IMR-90 (cell line): ENCODE measurements around the gene LMO2. TPM values are rescaled to one million over a fixed set of nuclear protein-coding genes. Genes with fewer than 3 reads are reported as not detected.

Source experiments
- ATAC-seq: fragments of 200-7000 bp; cut with Tn5 transposase; 2 replicates; pipeline ENCODE4 v1.9.1; 2020; ENCODE audit warnings: low read depth, mild to moderate bottlenecking, moderate library complexity
- BruUV-seq: library from RNA; stranded (reverse); fragments of 400-500 nt; replicated peaks from 2 replicates; lab custom pipeline; 2021; lab: Mats Ljungman, UMichigan
- CTCF ChIA-PET: fragments of 300-600 bp; formaldehyde crosslinking; extraction: SDS; loops from one replicate; lab custom pipeline; 2021; ENCODE audit warnings: antibody characterized with exemption; lab: Yijun Ruan, JAX
- POLR2A ChIA-PET: fragments of 300-600 bp; sonication (Branson Sonifier 250); formaldehyde crosslinking; loops from one replicate; lab custom pipeline; 2022; ENCODE audit warnings: antibody characterized with exemption; ENCODE audit not compliant: unreplicated experiment; lab: Charles Lee
- DNase-seq: peaks from one replicate; pipeline ENCODE4 v3.0.0; 2013
- H2AFZ ChIP-seq: replicated peaks from 2 replicates; pipeline ENCODE3; 2013; ENCODE audit warnings: low read length, mild to moderate bottlenecking; ENCODE audit not compliant: poor library complexity
- H2AK5ac ChIP-seq: 2 replicates; pipeline ENCODE4 v1.6.1; 2013; ENCODE audit warnings: low read depth, low read length, inconsistent platforms
- H2AK9ac ChIP-seq: replicated peaks from 2 replicates; pipeline ENCODE3; 2013; ENCODE audit warnings: mild to moderate bottlenecking, low read depth, low read length, moderate library complexity; ENCODE audit not compliant: poor library complexity
- H2BK120ac ChIP-seq: 2 replicates; pipeline ENCODE4 v1.6.1; 2013; ENCODE audit warnings: low read depth, low read length, inconsistent platforms
- H2BK15ac ChIP-seq: 3 replicates; pipeline ENCODE4 v1.6.1; 2013; ENCODE audit warnings: low read depth, low read length, inconsistent platforms
- H2BK20ac ChIP-seq: 2 replicates; pipeline ENCODE4 v1.6.1; 2013; ENCODE audit warnings: low read depth, mild to moderate bottlenecking, inconsistent platforms, low read length, moderate library complexity
- H2BK5ac ChIP-seq: 2 replicates; pipeline ENCODE4 v1.6.1; 2013; ENCODE audit warnings: mild to moderate bottlenecking, low read depth, low read length, inconsistent platforms; ENCODE audit not compliant: poor library complexity, severe bottlenecking
- H3K14ac ChIP-seq: replicated peaks from 2 replicates; pipeline ENCODE4 v1.6.1; 2013; ENCODE audit warnings: low read depth, low read length, inconsistent platforms
- H3K18ac ChIP-seq: 2 replicates; pipeline ENCODE4 v1.6.1; 2013; ENCODE audit warnings: low read depth, low read length, control low read depth
- H3K23ac ChIP-seq: 2 replicates; pipeline ENCODE4 v1.6.1; 2013; ENCODE audit warnings: low read depth, low read length, inconsistent platforms
- H3K27ac ChIP-seq: 2 replicates; pipeline ENCODE4 v1.5.1; 2013; ENCODE audit warnings: mild to moderate bottlenecking, control low read depth, low read length; ENCODE audit not compliant: insufficient read depth
- H3K27me3 ChIP-seq: 2 replicates; pipeline ENCODE4 v1.6.1; 2013; ENCODE audit warnings: low read length; ENCODE audit not compliant: control insufficient read depth, insufficient read depth
- H3K36me3 ChIP-seq: 2 replicates; pipeline ENCODE4 v1.6.1; 2013; ENCODE audit warnings: low read length, mixed read lengths; ENCODE audit not compliant: control insufficient read depth, insufficient read depth
- H3K4ac ChIP-seq: 2 replicates; pipeline ENCODE4 v1.6.1; 2013; ENCODE audit warnings: low read depth, low read length, inconsistent platforms
- H3K4me1 ChIP-seq: 2 replicates; pipeline ENCODE4 v1.6.1; 2013; ENCODE audit warnings: low read length, mixed read lengths; ENCODE audit not compliant: control insufficient read depth, insufficient read depth
- H3K4me2 ChIP-seq: 2 replicates; pipeline ENCODE4 v1.6.1; 2013; ENCODE audit warnings: low read depth, mild to moderate bottlenecking, control low read depth, low read length, moderate library complexity
- H3K4me3 ChIP-seq: 2 replicates; pipeline ENCODE4 v1.5.1; 2013; ENCODE audit warnings: low read depth, mild to moderate bottlenecking, control low read depth, low read length, moderate library complexity; ENCODE audit not compliant: insufficient read depth
- H3K56ac ChIP-seq: 2 replicates; pipeline ENCODE4 v1.6.1; 2013; ENCODE audit warnings: low read length, inconsistent platforms; ENCODE audit not compliant: insufficient read depth; ENCODE audit errors: extremely low read depth
- H3K79me1 ChIP-seq, 2 experiments: 2 replicates each; pipeline ENCODE4 v1.6.1; 2013; ENCODE audit warnings: low read length in 2 of 2, inconsistent platforms in 1 of 2, low read depth in 1 of 2
- H3K9ac ChIP-seq: 2 replicates; pipeline ENCODE4 v1.6.1; 2013; ENCODE audit warnings: low read depth, low read length, control low read depth
- H3K9me1 ChIP-seq: 2 replicates; pipeline ENCODE4 v1.6.1; 2013; ENCODE audit warnings: low read length, inconsistent platforms; ENCODE audit not compliant: insufficient read depth
- H3K9me3 ChIP-seq: 2 replicates; pipeline ENCODE4 v1.6.1; 2013; ENCODE audit warnings: low read length; ENCODE audit not compliant: control insufficient read depth, insufficient read depth
- H4K20me1 ChIP-seq: 2 replicates; pipeline ENCODE4 v1.6.1; 2013; ENCODE audit warnings: low read length, inconsistent platforms; ENCODE audit not compliant: insufficient read depth
- H4K5ac ChIP-seq: 2 replicates; pipeline ENCODE4 v1.6.1; 2013; ENCODE audit warnings: mild to moderate bottlenecking, low read depth, low read length, control low read depth
- H4K8ac ChIP-seq, 2 experiments: 2 replicates each; pipeline ENCODE4 v1.6.1; 2013; ENCODE audit warnings: low read depth in 2 of 2, low read length in 2 of 2, control low read depth in 1 of 2, inconsistent platforms in 1 of 2
- H4K91ac ChIP-seq: 2 replicates; pipeline ENCODE4 v1.6.1; 2013; ENCODE audit warnings: low read depth, low read length, inconsistent platforms; ENCODE audit not compliant: insufficient read depth
- CEBPB ChIP-seq: IDR thresholded peaks from 2 replicates; pipeline ENCODE4 v1.6.1; 2012; ENCODE audit warnings: low read depth, low read length, improper control_type of control experiment
- CHD1 ChIP-seq: IDR thresholded peaks from 2 replicates; pipeline ENCODE4 v1.6.1; 2012; ENCODE audit warnings: low read depth, low read length, improper control_type of control experiment
- CTCF ChIP-seq: conservative IDR thresholded peaks from 2 replicates; pipeline ENCODE4 v1.5.1; 2012; ENCODE audit warnings: mild to moderate bottlenecking, low read depth, low read length, improper control_type of control experiment
- ELK1 ChIP-seq: fragments of 150-350 bp; IDR thresholded peaks from 2 replicates; pipeline ENCODE4 v1.6.1; 2016; ENCODE audit warnings: low read depth, mild to moderate bottlenecking, low read length, moderate library complexity, borderline replicate concordance
- MAFK ChIP-seq: IDR thresholded peaks from 2 replicates; pipeline ENCODE4 v1.6.1; 2012; ENCODE audit warnings: low read depth, low read length, improper control_type of control experiment
- MAZ ChIP-seq: IDR thresholded peaks from 2 replicates; pipeline ENCODE4 v1.6.1; 2012; ENCODE audit warnings: low read depth, mild to moderate bottlenecking, low read length, improper control_type of control experiment, moderate library complexity, borderline replicate concordance
- MXI1 ChIP-seq: IDR thresholded peaks from 2 replicates; pipeline ENCODE4 v1.6.1; 2012; ENCODE audit warnings: low read depth, mild to moderate bottlenecking, low read length, moderate library complexity, borderline replicate concordance
- NFE2L2 ChIP-seq: fragments of 150-350 bp; IDR thresholded peaks from 2 replicates; pipeline ENCODE4 v1.6.1; 2016; ENCODE audit warnings: low read depth, mild to moderate bottlenecking, low read length
- POLR2A ChIP-seq: IDR thresholded peaks from 2 replicates; pipeline ENCODE4 v1.6.1; 2012; ENCODE audit warnings: mild to moderate bottlenecking, low read depth, low read length
- RAD21 ChIP-seq: IDR thresholded peaks from 2 replicates; pipeline ENCODE4 v1.6.1; 2012; ENCODE audit warnings: low read length, improper control_type of control experiment
- RCOR1 ChIP-seq: IDR thresholded peaks from 2 replicates; pipeline ENCODE4 v1.6.1; 2012; ENCODE audit warnings: mild to moderate bottlenecking, low read length, improper control_type of control experiment; ENCODE audit not compliant: insufficient replicate concordance
- SMC3 ChIP-seq: fragments of 150-350 bp; IDR thresholded peaks from 2 replicates; pipeline ENCODE4 v1.6.1; 2016; ENCODE audit warnings: low read depth, mild to moderate bottlenecking, antibody characterized with exemption, low read length, moderate library complexity
- USF2 ChIP-seq: fragments of 150-350 bp; IDR thresholded peaks from 2 replicates; pipeline ENCODE4 v1.6.1; 2017; ENCODE audit warnings: mild to moderate bottlenecking, antibody characterized with exemption, low read length, low read depth
- WGBS, 2 experiments: methylation state at CpG; one replicate each; pipeline versions ENCODE4 v1.1.5 to v1.1.7; 2013; ENCODE audit warnings: missing lambda C conversion rate in 2 of 2; ENCODE audit not compliant: insufficient read length in 1 of 2; ENCODE audit errors: extremely low coverage in 2 of 2; 5-methylcytosine and 5-hydroxymethylcytosine counted together
- dilution Hi-C: fragments of 300-500 bp; cut with HindIII; formaldehyde crosslinking; loops from one replicate; pipeline ENCODE4 v1.14.3; 2018; ENCODE audit warnings: low sequenced_read_pairs; ENCODE audit not compliant: unreplicated experiment
- in situ Hi-C: fragments of 300-500 bp; cut with MboI; formaldehyde crosslinking; loops from 3 replicates; pipeline ENCODE4 v1.14.3; 2019; ENCODE audit warnings: low sequenced_read_pairs, inconsistent platforms, mixed read lengths
- intact Hi-C: fragments of 100-400 bp; cut with micrococcal nuclease; formaldehyde crosslinking; loops from 2 replicates; pipeline ENCODE4 v1.10.0; 2022
- polyA plus RNA-seq, 3 experiments: library from polyadenylated mRNA; depleted of rRNA; stranded (reverse); fragments of >200 nt; gene quantifications; 2 replicates each; pipeline ENCODE4 v1.2.3, GENCODE V29; 2012; ENCODE audit warnings: low replicate concordance in 1 of 3
- total RNA-seq: library from RNA; depleted of rRNA; stranded (reverse); fragments of >200 nt; gene quantifications from 2 replicates; pipeline ENCODE4 v1.2.3, GENCODE V29; 2012

The LMO2 gene
- total and polyA plus RNA-seq, 2 of the 4 experiments (the other 2 are of a cell fraction): not detected

GRCh38 chr11:33933602-33934001, 41.7 kb upstream of the LMO2 start:
- H3K79me1 ChIP-seq: no peaks in the 10 kb centered on the region
- no peak overlapping the region for H2BK15ac ChIP-seq
- peaks cover 9% of the 10 kb centered on the region for H3K27me3 ChIP-seq
- no peak overlapping the region for H3K14ac ChIP-seq
- in situ Hi-C loops: no loop called here
- no peak overlapping the region for H3K18ac ChIP-seq
- H3K36me3 ChIP-seq: no peaks in the 10 kb centered on the region
- no peak overlapping the region for H4K5ac ChIP-seq
- H2AK5ac ChIP-seq: no peak overlapping the region
- ChIA-PET CTCF (no interaction called here), POLR2A (no interaction called here)
- H3K56ac ChIP-seq: no peak overlapping the region
- WGBS, 2 experiments: no CpG with 5 or more reads among the region's 1 CpG
- TF ChIP-seq USF2: no peak
- TF ChIP-seq POLR2A: no peak
- no peak for TF ChIP-seq MAZ
- no peak for TF ChIP-seq NFE2L2
- no peak for TF ChIP-seq CEBPB
- TF ChIP-seq SMC3: no peak
- no peak for TF ChIP-seq MXI1
- no peak for TF ChIP-seq CHD1
- no peak for TF ChIP-seq RAD21
- TF ChIP-seq CTCF: no peak
- no peak for TF ChIP-seq RCOR1
- TF ChIP-seq ELK1: no peak
- TF ChIP-seq MAFK: no peak
- no peaks in the 10 kb centered on the region for H4K20me1 ChIP-seq
- no peak overlapping the region for H2BK5ac ChIP-seq
- H3K9me3 ChIP-seq: peaks cover 3% of the 10 kb centered on the region
- BruUV-seq: no TSS peak
- dilution Hi-C loops: no loop called here
- H2AFZ ChIP-seq: no peak overlapping the region
- H3K23ac ChIP-seq: no peak overlapping the region
- H3K4me1 ChIP-seq: peaks cover 6% of the 10 kb centered on the region
- ATAC-seq: no peak
- H3K4ac ChIP-seq: no peak overlapping the region
- no peak overlapping the region for H3K9ac ChIP-seq
- no peak overlapping the region for H4K8ac ChIP-seq
- no peaks in the 10 kb centered on the region for H3K9me1 ChIP-seq
- no peak overlapping the region for H2BK120ac ChIP-seq
- no peak overlapping the region for H2AK9ac ChIP-seq
- H4K91ac ChIP-seq: no peak overlapping the region
- no peak overlapping the region for H3K4me3 ChIP-seq
- no peak overlapping the region for H3K27ac ChIP-seq
- no peak overlapping the region for H2BK20ac ChIP-seq
- no peak overlapping the region for H3K4me2 ChIP-seq
- intact Hi-C loops: no loop called here
- no peak for DNase-seq
